HEK293T (cell line): Measurements from ENCODE around the gene MAGEB17.
"Not testable (repeated sequence)": the region's sequence is repeated elsewhere in the genome, so short reads cannot be mapped to it uniquely, and the experiment has no call there.

ENCODE experiments used
- CTCF ChIA-PET: fragments of 350-600 bp; formaldehyde crosslinking; extraction: SDS; loops from one replicate; lab custom pipeline; 2021; ENCODE audit warnings: antibody characterized with exemption, inconsistent platforms; lab: Yijun Ruan, JAX
- POLR2A ChIA-PET: fragments of 350-600 bp; formaldehyde crosslinking; extraction: SDS; loops from one replicate; lab custom pipeline; 2020; ENCODE audit warnings: antibody characterized with exemption, inconsistent platforms; lab: Yijun Ruan, JAX
- DNase-seq: peaks from one replicate; pipeline ENCODE4 v3.0.0; 2012; ENCODE audit warnings: mixed read lengths; ENCODE audit errors: extremely low spot score
- ARNT ChIP-seq: fragments of 450-650 bp; IDR thresholded peaks from 2 replicates; pipeline ENCODE4 v1.6.1; 2017; ENCODE audit warnings: mild to moderate bottlenecking
- BHLHE40 ChIP-seq: fragments of 450-650 bp; IDR thresholded peaks from 2 replicates; pipeline ENCODE4 v1.6.1; 2016; ENCODE audit warnings: mild to moderate bottlenecking, moderate library complexity, borderline replicate concordance
- CTBP1 ChIP-seq: fragments of 450-650 bp; IDR thresholded peaks from 2 replicates; pipeline ENCODE4 v1.6.1; 2016; ENCODE audit warnings: borderline replicate concordance
- ELF4 ChIP-seq: fragments of 450-650 bp; IDR thresholded peaks from 2 replicates; pipeline ENCODE4 v1.6.1; 2017; ENCODE audit warnings: antibody characterized with exemption
- FOXA1 ChIP-seq: fragments of 450-650 bp; IDR thresholded peaks from 2 replicates; pipeline ENCODE4 v1.6.1; 2016; ENCODE audit warnings: mild to moderate bottlenecking
- FOXK2 ChIP-seq: fragments of 450-650 bp; IDR thresholded peaks from 2 replicates; pipeline ENCODE4 v1.6.1; 2016; ENCODE audit warnings: mild to moderate bottlenecking
- FOXM1 ChIP-seq: fragments of 450-650 bp; IDR thresholded peaks from 2 replicates; pipeline ENCODE4 v1.6.1; 2017; ENCODE audit warnings: mild to moderate bottlenecking, borderline replicate concordance
- HDGF ChIP-seq: fragments of 450-650 bp; IDR thresholded peaks from 2 replicates; pipeline ENCODE4 v1.6.1; 2017; ENCODE audit warnings: antibody characterized with exemption, borderline replicate concordance
- L3MBTL2 ChIP-seq: fragments of 450-650 bp; conservative IDR thresholded peaks from 2 replicates; pipeline ENCODE4 v1.6.1; 2016; ENCODE audit warnings: mild to moderate bottlenecking
- LEF1 ChIP-seq: fragments of 450-650 bp; IDR thresholded peaks from 2 replicates; pipeline ENCODE4 v1.6.1; 2017; ENCODE audit warnings: mild to moderate bottlenecking, borderline replicate concordance
- NFRKB ChIP-seq: fragments of 450-650 bp; IDR thresholded peaks from 2 replicates; pipeline ENCODE4 v1.6.1; 2016; ENCODE audit warnings: mild to moderate bottlenecking, moderate library complexity
- PKNOX1 ChIP-seq: fragments of 450-650 bp; IDR thresholded peaks from 2 replicates; pipeline ENCODE4 v1.6.1; 2016
- SP1 ChIP-seq: fragments of 450-650 bp; IDR thresholded peaks from 2 replicates; pipeline ENCODE4 v1.6.1; 2017
- SUZ12 ChIP-seq: fragments of 450-650 bp; IDR thresholded peaks from 2 replicates; pipeline ENCODE4 v1.6.1; 2016; ENCODE audit warnings: mild to moderate bottlenecking
- TARDBP ChIP-seq: fragments of 450-650 bp; IDR thresholded peaks from 2 replicates; pipeline ENCODE4 v1.6.1; 2016
- ZNF384 ChIP-seq: fragments of 450-650 bp; IDR thresholded peaks from 2 replicates; pipeline ENCODE4 v1.6.1; 2016

MAGEB17 gene

GRCh38 chrX:16145656-16146055 lies 21.6 kb upstream of the MAGEB17 start:
- no peak for DNase-seq
- CTCF ChIA-PET, result no interaction called here
- TF ChIP-seq FOXM1 (no peak), SP1 (no peak), ZNF384 (no peak), HDGF (no peak), SUZ12 (no peak), TARDBP (no peak), FOXK2 (no peak), NFRKB (no peak), L3MBTL2 (no peak), BHLHE40 (no peak), ARNT (no peak), LEF1 (no peak), PKNOX1 (no peak), FOXA1 (no peak), CTBP1 (no peak), ELF4 (no peak)
- POLR2A ChIA-PET, result no interaction called here

GRCh38 chrX:16148896-16149295 lies 18.4 kb upstream of the MAGEB17 start:
- TF ChIP-seq FOXA1 (no peak), FOXK2 (no peak), TARDBP (no peak), PKNOX1 (no peak), L3MBTL2 (no peak), FOXM1 (no peak), CTBP1 (no peak)
- ChIA-PET POLR2A (no interaction called here), CTCF (no interaction called here)
- no peak for DNase-seq

- DNase-seq, result no peak
- ChIA-PET CTCF (no interaction called here), POLR2A (no interaction called here)
Observed at GRCh38 chrX:16155581-16156096, 11.6 kb upstream of the MAGEB17 start.

GRCh38 chrX:16156692-16157331 lies 10.5 kb upstream of the MAGEB17 start:
- TF ChIP-seq NFRKB (no peak), SUZ12 (no peak), ELF4 (no peak), FOXA1 (no peak), SP1 (no peak), HDGF (no peak), PKNOX1 (no peak), FOXK2 (no peak), FOXM1 (no peak), ARNT (no peak), L3MBTL2 (no peak), TARDBP (no peak), LEF1 (no peak), BHLHE40 (no peak)
- POLR2A ChIA-PET, result no interaction called here
- DNase-seq, result no peak
- CTCF ChIA-PET, result no interaction called here

More at GRCh38 chrX:16155581-16156096, 11.6 kb upstream of the MAGEB17 start:
- TF ChIP-seq FOXM1 (no peak), TARDBP (no peak), SP1 (no peak), LEF1 (no peak), FOXK2 (no peak), ELF4 (no peak), BHLHE40 (no peak), ZNF384 (no peak)

- TF ChIP-seq ARNT (no peak), SP1 (no peak), FOXK2 (no peak), CTBP1 (no peak), BHLHE40 (no peak)
- DNase-seq, result no peak
- ChIA-PET POLR2A (no interaction called here), CTCF (no interaction called here)
Observed at GRCh38 chrX:16160729-16161128, 6.6 kb upstream of the MAGEB17 start.

GRCh38 chrX:16161173-16161572 lies 6.1 kb upstream of the MAGEB17 start:
- DNase-seq, POLR2A ChIA-PET, CTCF ChIA-PET: not testable (repeated sequence)

- CTCF ChIA-PET, result no interaction called here
- no peak for DNase-seq
- POLR2A ChIA-PET, result no interaction called here
- TF ChIP-seq PKNOX1 (no peak), HDGF (no peak), NFRKB (no peak), ARNT (no peak), L3MBTL2 (no peak), CTBP1 (no peak), FOXA1 (no peak), FOXK2 (no peak), TARDBP (no peak), SP1 (no peak), ELF4 (no peak), BHLHE40 (no peak), ZNF384 (no peak), SUZ12 (no peak), FOXM1 (no peak)
Observed at GRCh38 chrX:16162391-16162790, 4.9 kb upstream of the MAGEB17 start.
